NT2/D1 (cell line): Measurements from ENCODE around the gene RFC5.

Source experiments
- YY1 ChIP-seq: IDR thresholded peaks from 2 replicates; pipeline ENCODE4 v1.6.1; 2011; ENCODE audit not compliant: insufficient read length, insufficient read depth
- ZNF274 ChIP-seq: IDR thresholded peaks from 2 replicates; pipeline ENCODE4 v1.6.1; 2011; ENCODE audit warnings: mild to moderate bottlenecking, low read depth, low read length

DNA sequence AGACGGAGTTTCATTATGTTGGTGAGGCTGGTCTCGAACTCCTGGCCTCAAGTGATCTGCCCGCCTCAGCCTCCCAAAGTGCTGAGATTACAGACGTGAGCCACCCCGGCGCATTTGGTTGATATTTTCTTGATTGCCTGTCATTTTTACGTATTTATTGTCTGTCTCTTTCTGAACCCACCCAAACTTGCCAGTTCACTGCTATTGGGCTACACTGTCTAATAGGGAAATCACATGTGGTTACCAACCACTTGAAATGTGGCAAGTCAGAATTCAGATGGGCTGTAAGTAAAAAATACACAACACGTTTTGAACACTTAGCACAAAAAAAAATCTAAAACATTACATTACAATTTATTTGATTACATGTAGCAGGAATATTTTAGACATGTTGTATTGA, 42.4 kb downstream of the RFC5 start:
- TF ChIP-seq YY1 (no peak), ZNF274 (no peak)
